B cell (primary cell): ENCODE results near the gene CAMTA1. TPM values are rescaled to one million over a fixed set of nuclear protein-coding genes. Genes with fewer than 3 reads are reported as not detected.

Experiments used
- ATAC-seq: fragments of 200-7000 bp; cut with Tn5 transposase; one replicate; pipeline ENCODE4 v1.10.0; 2021; ENCODE audit warnings: low read depth, mild to moderate bottlenecking, moderate number of reproducible peaks, moderate library complexity
- CTCF ChIA-PET: fragments of 350-600 bp; sonication (Branson Sonifier 250); formaldehyde crosslinking; loops from one replicate; lab custom pipeline; 2021; ENCODE audit warnings: antibody characterized with exemption, inconsistent platforms; lab: Charles Lee
- POLR2A ChIA-PET: fragments of 350-600 bp; sonication (Branson Sonifier 250); formaldehyde crosslinking; loops from one replicate; lab custom pipeline; 2021; ENCODE audit warnings: antibody characterized with exemption; lab: Charles Lee
- DNase-seq: peaks from one replicate; pipeline ENCODE4 v3.0.0; 2013
- H2AFZ ChIP-seq: 2 replicates; pipeline ENCODE4 v1.6.1; 2012; ENCODE audit warnings: mild to moderate bottlenecking, low read depth, low read length; ENCODE audit not compliant: insufficient read depth, poor library complexity, severe bottlenecking
- H3K27ac ChIP-seq, 2 donors: 1 replicate in 1 of 2; 2 replicates in 1 of 2; pipeline ENCODE4 v1.5.1; 2012 to 2013; ENCODE audit warnings: low read length in 2 of 2, mild to moderate bottlenecking in 2 of 2, moderate library complexity in 1 of 2
- H3K27me3 ChIP-seq, 4 experiments: fragments of 200-600 bp in 1 of 4; sonication (generic) in 1 of 4; replicated peaks in 1 of 4; 1 replicate in 2 of 4; 2 replicates in 2 of 4; pipeline versions ENCODE4 v1.6.1 to v1.7.0; 2013 to 2016; ENCODE audit warnings: low read length in 3 of 4, mild to moderate bottlenecking in 2 of 4, mixed read lengths in 1 of 4, moderate library complexity in 1 of 4; ENCODE audit not compliant: insufficient read depth in 4 of 4, control insufficient read depth in 3 of 4; ENCODE audit errors: control extremely low read depth in 1 of 4
- H3K36me3 ChIP-seq, 2 experiments: replicated peaks in 1 of 2; 1 replicate in 1 of 2; 2 replicates in 1 of 2; pipeline versions ENCODE4 v1.6.1 to v1.7.1; 2013; ENCODE audit warnings: low read length in 1 of 2; ENCODE audit not compliant: insufficient read depth in 2 of 2, control insufficient read depth in 1 of 2; ENCODE audit errors: control extremely low read depth in 1 of 2, extremely low read depth in 1 of 2
- H3K4me1 ChIP-seq, 2 donors: fragments of 200-600 bp in 1 of 2; sonication (generic) in 1 of 2; 1 replicate in 1 of 2; 2 replicates in 1 of 2; pipeline versions ENCODE4 v1.5.1 to v1.6.1; 2013 to 2017; ENCODE audit warnings: low read length in 2 of 2; ENCODE audit not compliant: control insufficient read depth in 2 of 2, insufficient read depth in 2 of 2
- H3K4me2 ChIP-seq: replicated peaks from 2 replicates; pipeline ENCODE3; 2012; ENCODE audit warnings: mild to moderate bottlenecking, low read depth, low read length; ENCODE audit not compliant: poor library complexity, severe bottlenecking
- H3K4me3 ChIP-seq, 5 experiments: fragments of 200-600 bp in 1 of 5; sonication (generic) in 1 of 5; 1 replicate in 3 of 5; 2 replicates in 2 of 5; pipeline versions ENCODE4 v1.5.1 to v1.7.0; 2011 to 2016; ENCODE audit warnings: low read length in 4 of 5, mild to moderate bottlenecking in 4 of 5, low read depth in 2 of 5, control low read depth in 1 of 5, moderate library complexity in 1 of 5; ENCODE audit not compliant: insufficient read depth in 1 of 5; ENCODE audit errors: control extremely low read depth in 1 of 5, extremely low read depth in 1 of 5
- H3K79me2 ChIP-seq: fragments of 200-600 bp; sonication (generic); one replicate; pipeline ENCODE4 v1.6.0; 2016; ENCODE audit warnings: low read length; ENCODE audit not compliant: control insufficient read depth, insufficient read depth
- H3K9ac ChIP-seq: fragments of 200-600 bp; sonication (generic); 2 replicates; pipeline ENCODE4 v1.6.1; 2017; ENCODE audit warnings: mild to moderate bottlenecking, low read length, moderate library complexity
- H3K9me3 ChIP-seq, 3 donors: one replicate each; pipeline versions ENCODE4 v1.6.1 to v1.7.1; 2013; ENCODE audit warnings: low read length in 2 of 3; ENCODE audit not compliant: control insufficient read depth in 2 of 3, insufficient read depth in 1 of 3; ENCODE audit errors: control extremely low read depth in 1 of 3
- H4K20me1 ChIP-seq: 2 replicates; pipeline ENCODE4 v1.6.0; 2012; ENCODE audit warnings: mild to moderate bottlenecking, low read length; ENCODE audit not compliant: insufficient read depth, control insufficient read depth, poor library complexity, severe bottlenecking
- H3K27ac Mint-ChIP-seq: one replicate; pipeline ENCODE4 v1.8.0; 2021; ENCODE audit warnings: mixed read lengths
- H3K27me3 Mint-ChIP-seq: one replicate; pipeline ENCODE4 v1.8.0; 2021; ENCODE audit warnings: mixed read lengths
- H3K4me1 Mint-ChIP-seq: one replicate; pipeline ENCODE4 v1.8.0; 2021; ENCODE audit warnings: mixed read lengths
- H3K4me3 Mint-ChIP-seq: one replicate; pipeline ENCODE4 v1.8.0; 2021; ENCODE audit warnings: mixed read lengths
- H3K9me3 Mint-ChIP-seq: one replicate; pipeline ENCODE4 v1.8.0; 2022; ENCODE audit warnings: mixed read lengths; ENCODE audit not compliant: insufficient read depth
- EZH2 ChIP-seq: IDR thresholded peaks from 2 replicates; pipeline ENCODE4 v1.6.1; 2012; ENCODE audit warnings: borderline replicate concordance, low read depth, mild to moderate bottlenecking, moderate library complexity, low read length; ENCODE audit not compliant: insufficient read depth, poor library complexity, severe bottlenecking
- WGBS: methylation state at CpG from one replicate; pipeline ENCODE4 v1.1.5; 2013; ENCODE audit warnings: missing lambda C conversion rate; ENCODE audit not compliant: insufficient coverage; 5-methylcytosine and 5-hydroxymethylcytosine counted together
- intact Hi-C: fragments of 100-400 bp; cut with micrococcal nuclease; formaldehyde crosslinking; loops from one replicate; pipeline ENCODE4 v1.10.0; 2022
- polyA plus RNA-seq: library from polyadenylated mRNA; depleted of rRNA; stranded (reverse); fragments of >200 nt; gene quantifications from 2 replicates; pipeline ENCODE4 v1.2.3, GENCODE V29; 2012
- total RNA-seq, 2 donors: library from RNA; stranded (reverse); fragments of 120-200 nt in 1 of 2; gene quantifications; 1 replicate in 1 of 2; 2 replicates in 1 of 2; pipeline versions ENCODE4 v1.2.3 to v1.2.4, GENCODE V29; 2013 to 2022
- TF ChIP-seq, protein P1 (sequence below): fragments of 200-600 bp; IDR thresholded peaks from one replicate; pipeline ENCODE4 v1.8.0; 2022; ENCODE audit warnings: antibody characterized with exemption, mild to moderate bottlenecking

The CAMTA1 gene
- total and polyA plus RNA-seq, 2 donors (not counting 1 experiment from before 2014, with no cell fraction given), result 42.2 to 45.7 TPM

GRCh38 chr1:7481194-7481593 is 695.9 kb downstream of the CAMTA1 start:
- H2AFZ ChIP-seq, result no peak overlapping the region
- peaks cover 0 to 4% (median 0%) of the 10 kb centered on the region in 3 donors for H3K9me3 ChIP-seq
- H3K36me3 ChIP-seq, result no peaks in the 10 kb centered on the region
- POLR2A ChIA-PET, result no interaction called here
- H3K4me1 ChIP-seq, result no peaks in the 10 kb centered on the region
- ATAC-seq (no peak), DNase-seq (no peak)
- Mint-ChIP-seq H3K4me1 (no peaks in the 10 kb centered on the region), H3K4me3 (no peak overlapping the region), H3K27ac (no peak overlapping the region), H3K27me3 (peaks cover 3% of the 10 kb centered on the region), H3K9me3 (no peaks in the 10 kb centered on the region)
- no peaks in the 10 kb centered on the region for H4K20me1 ChIP-seq
- no peak for TF ChIP-seq EZH2
- TF ChIP-seq, protein P1, sequence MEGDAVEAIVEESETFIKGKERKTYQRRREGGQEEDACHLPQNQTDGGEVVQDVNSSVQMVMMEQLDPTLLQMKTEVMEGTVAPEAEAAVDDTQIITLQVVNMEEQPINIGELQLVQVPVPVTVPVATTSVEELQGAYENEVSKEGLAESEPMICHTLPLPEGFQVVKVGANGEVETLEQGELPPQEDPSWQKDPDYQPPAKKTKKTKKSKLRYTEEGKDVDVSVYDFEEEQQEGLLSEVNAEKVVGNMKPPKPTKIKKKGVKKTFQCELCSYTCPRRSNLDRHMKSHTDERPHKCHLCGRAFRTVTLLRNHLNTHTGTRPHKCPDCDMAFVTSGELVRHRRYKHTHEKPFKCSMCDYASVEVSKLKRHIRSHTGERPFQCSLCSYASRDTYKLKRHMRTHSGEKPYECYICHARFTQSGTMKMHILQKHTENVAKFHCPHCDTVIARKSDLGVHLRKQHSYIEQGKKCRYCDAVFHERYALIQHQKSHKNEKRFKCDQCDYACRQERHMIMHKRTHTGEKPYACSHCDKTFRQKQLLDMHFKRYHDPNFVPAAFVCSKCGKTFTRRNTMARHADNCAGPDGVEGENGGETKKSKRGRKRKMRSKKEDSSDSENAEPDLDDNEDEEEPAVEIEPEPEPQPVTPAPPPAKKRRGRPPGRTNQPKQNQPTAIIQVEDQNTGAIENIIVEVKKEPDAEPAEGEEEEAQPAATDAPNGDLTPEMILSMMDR, result no peak
- no peak overlapping the region for H3K4me2 ChIP-seq
- intact Hi-C loops, result no loop called here
- no peak overlapping the region for H3K9ac ChIP-seq
- H3K27me3 ChIP-seq, result no peaks in the 10 kb centered on the region
- H3K27ac ChIP-seq, result no peak overlapping the region
- H3K79me2 ChIP-seq, result no peaks in the 10 kb centered on the region
- H3K4me3 ChIP-seq, result no peak overlapping the region
- CTCF ChIA-PET, result no interaction called here
- WGBS, result 74% methylated on average over 3 of the region's 3 CpGs

GRCh38 chr1:7482077-7482476 is 696.8 kb downstream of the CAMTA1 start:
- WGBS, result 95% methylated on average over 4 of the region's 6 CpGs
- Histone ChIP-seq H3K9me3 (peaks cover 0 to 4% (median 0%) of the 10 kb centered on the region in 3 donors), H3K4me1 (no peaks in the 10 kb centered on the region), H3K36me3 (no peaks in the 10 kb centered on the region), H4K20me1 (no peaks in the 10 kb centered on the region), H3K4me2 (no peak overlapping the region), H2AFZ (no peak overlapping the region), H3K27ac (no peak overlapping the region), H3K27me3 (no peaks in the 10 kb centered on the region), H3K4me3 (no peak overlapping the region), H3K79me2 (no peaks in the 10 kb centered on the region), H3K9ac (no peak overlapping the region)
- H3K9me3 Mint-ChIP-seq, result no peaks in the 10 kb centered on the region
- ChIA-PET POLR2A (no interaction called here), CTCF (no interaction called here)
- intact Hi-C loops, result no loop called here
- TF ChIP-seq EZH2, result no peak
- TF ChIP-seq, protein P1, result no peak
- no peak for DNase-seq
- no peak for ATAC-seq
- no peak overlapping the region for H3K4me3 Mint-ChIP-seq
- H3K4me1 Mint-ChIP-seq, result no peaks in the 10 kb centered on the region
- peaks cover 3% of the 10 kb centered on the region for H3K27me3 Mint-ChIP-seq
- no peak overlapping the region for H3K27ac Mint-ChIP-seq
